Tibial nerve (tissue), 3 donors: ENCODE measurements around the gene PHC2.

Source experiments
- CTCF ChIP-seq, 5 experiments: fragments of 200-600 bp in 3 of 5; fragments of 450-650 bp in 2 of 5; sonication (generic) in 3 of 5; IDR thresholded peaks; one replicate each; pipeline ENCODE4 v1.5.1; 2016 to 2019; ENCODE audit warnings: antibody characterized with exemption in 5 of 5, mild to moderate bottlenecking in 3 of 5, moderate library complexity in 2 of 5
- POLR2A ChIP-seq, 2 donors: fragments of 450-650 bp; IDR thresholded peaks; one replicate each; pipeline ENCODE4 v1.6.1; 2017; ENCODE audit warnings: antibody characterized with exemption in 2 of 2, mild to moderate bottlenecking in 2 of 2, moderate library complexity in 2 of 2

GRCh38 chr1:33363021-33363420, 67.9 kb downstream of the PHC2 start:
- no peak for TF ChIP-seq CTCF (IDR thresholded peaks at IDR 0.05)
- TF ChIP-seq POLR2A (IDR thresholded peaks at IDR 0.05): no peak
